GM12864 (cell line): ENCODE data around the gene LHPP.
"Not testable (repeated sequence)": the region's sequence is repeated elsewhere in the genome, so short reads cannot be mapped to it uniquely, and the experiment has no call there.

Source experiments
- DNase-seq: peaks from one replicate; pipeline ENCODE4 v3.0.0-alpha.2; 2011; ENCODE audit warnings: low read depth
- H3K4me3 ChIP-seq: 2 replicates; pipeline ENCODE4 v1.5.1; 2011; ENCODE audit warnings: mild to moderate bottlenecking, low read depth, low read length, control low read depth
- CTCF ChIP-seq: IDR thresholded peaks from 2 replicates; pipeline ENCODE4 v1.5.1; 2011; ENCODE audit warnings: low read depth, mild to moderate bottlenecking, moderate library complexity, low read length, control low read depth, inconsistent platforms; ENCODE audit errors: missing control alignments

The LHPP gene

GRCh38 chr10:124547647-124548168, 86.1 kb downstream of the LHPP start:
- H3K4me3 ChIP-seq: no peak overlapping the region
- no peak for TF ChIP-seq CTCF
- no peak for DNase-seq

- not testable (repeated sequence) for DNase-seq, H3K4me3 ChIP-seq
Observed at GRCh38 chr10:124549171-124549570, 87.5 kb downstream of the LHPP start.

- H3K4me3 ChIP-seq: no peak overlapping the region
- no peak for DNase-seq
- TF ChIP-seq CTCF: no peak
Observed at GRCh38 chr10:124550293-124551034, 88.8 kb downstream of the LHPP start.

GRCh38 chr10:124551097-124551496, 89.5 kb downstream of the LHPP start:
- H3K4me3 ChIP-seq: no peak overlapping the region
- no peak for DNase-seq
- TF ChIP-seq CTCF: no peak

GRCh38 chr10:124551755-124552154, 90.1 kb downstream of the LHPP start:
- no peak overlapping the region for H3K4me3 ChIP-seq
- TF ChIP-seq CTCF: no peak
- DNase-seq: no peak

GRCh38 chr10:124552691-124553276, 91.2 kb downstream of the LHPP start:
- H3K4me3 ChIP-seq: no peak overlapping the region
- DNase-seq: no peak
- no peak for TF ChIP-seq CTCF

- DNase-seq: no peak
- H3K4me3 ChIP-seq: no peak overlapping the region
- TF ChIP-seq CTCF: no peak
Observed at GRCh38 chr10:124554085-124554858, 92.6 kb downstream of the LHPP start.
